ENCODE results near the gene TPCN2.

The TPCN2 gene

DNA sequence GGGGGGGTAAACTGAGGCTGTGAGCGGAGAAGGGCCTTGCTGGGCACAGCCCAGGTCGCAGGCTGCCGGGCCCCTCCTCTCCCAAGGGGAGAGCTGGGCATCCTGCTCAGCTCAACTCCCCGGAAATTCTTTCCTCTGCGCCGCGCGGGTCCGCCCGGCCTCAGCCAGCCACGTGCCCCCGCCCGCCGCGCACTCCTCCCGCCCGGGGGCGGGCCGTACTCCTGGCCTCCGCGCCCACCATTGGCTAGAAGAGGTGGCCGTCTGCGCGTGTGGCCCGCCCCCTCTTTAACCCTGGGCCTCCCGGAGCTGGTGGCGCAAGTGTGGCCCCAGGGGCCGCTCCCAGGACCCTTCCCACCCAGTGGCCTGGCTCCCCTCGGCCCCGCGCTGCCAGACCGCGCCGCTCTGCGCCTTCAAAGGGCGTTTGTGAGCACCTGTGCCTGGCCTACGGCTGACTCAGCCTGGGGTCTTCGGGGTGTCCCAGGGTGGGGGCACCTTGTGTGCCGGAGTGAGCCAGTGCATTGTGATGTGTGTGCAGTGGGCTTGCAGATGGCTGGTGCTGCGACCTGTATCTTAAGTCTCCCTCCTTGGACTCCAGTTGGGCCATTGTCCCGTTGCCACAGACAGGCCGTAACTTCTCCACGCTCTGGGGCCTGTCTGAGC lies 37.6 kb upstream of the TPCN2 start:
- TF ChIP-seq CTCF (IDR thresholded peaks at IDR 0.05; ENCODE audit: low read depth, low read length, missing control alignments): no peak
- peak overlapping the region; percentile 74 for H3K4me3 ChIP-seq (replicated peaks; ENCODE audit: low read depth, low read length)
- DNase-seq (ENCODE audit: extremely low read depth, low read depth): no peak

GRCh38 chr11:69011624-69012091 lies 37.1 kb upstream of the TPCN2 start:
- DNase-seq (ENCODE audit: extremely low read depth, low read depth): no peak
- peak overlapping the region; percentile 74 for H3K4me3 ChIP-seq (replicated peaks; ENCODE audit: low read depth, low read length)
- TF ChIP-seq CTCF (IDR thresholded peaks at IDR 0.05; ENCODE audit: low read depth, low read length, missing control alignments): no peak

DNA sequence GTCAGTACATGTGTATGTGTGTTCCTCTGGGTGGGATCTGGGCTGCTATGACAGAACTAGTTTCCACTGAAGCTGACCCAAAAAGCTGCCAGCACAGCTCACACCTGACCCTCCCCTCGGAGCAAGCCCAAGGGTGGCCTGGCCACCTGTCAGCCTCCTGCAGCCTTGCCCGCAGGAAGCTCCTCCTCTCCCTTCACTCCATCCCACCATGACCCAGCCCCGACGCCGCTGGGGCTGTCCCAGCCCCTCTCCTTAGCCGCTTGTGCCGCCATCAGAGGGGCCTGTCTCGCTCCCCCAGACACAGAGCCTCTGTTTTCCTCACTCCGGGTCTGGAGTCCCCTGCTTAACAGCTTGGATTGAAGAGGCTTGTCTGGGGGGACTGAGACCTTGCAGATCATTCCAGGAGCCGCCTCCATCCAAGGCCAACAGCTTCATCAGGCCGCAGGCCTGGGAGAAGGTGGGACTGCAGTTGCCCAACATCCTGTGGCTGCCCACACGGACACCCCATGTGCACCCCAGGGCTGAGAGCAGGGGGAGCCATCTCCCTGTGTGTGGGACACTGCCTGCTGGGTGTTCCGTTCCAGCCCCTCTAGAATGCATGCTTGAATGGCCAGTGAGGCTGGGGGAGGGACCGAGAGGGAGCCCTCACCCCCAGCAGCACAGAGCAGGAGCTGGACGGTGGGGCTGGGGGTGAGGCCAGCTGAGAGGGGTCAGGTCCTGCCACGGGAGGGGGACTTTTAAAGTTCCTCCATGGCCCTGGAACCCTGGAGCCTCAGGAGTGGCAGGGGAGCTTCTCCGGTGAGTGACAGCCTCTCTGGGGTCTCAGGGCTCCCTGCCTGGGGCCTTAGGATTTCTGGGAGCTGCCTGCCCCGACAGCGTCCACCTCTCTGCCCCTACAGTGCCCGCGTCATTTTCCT lies 36.4 kb upstream of the TPCN2 start:
- DNase-seq (ENCODE audit: extremely low read depth, low read depth): peak; percentile 55
- peak overlapping the region; percentile 74 for H3K4me3 ChIP-seq (replicated peaks; ENCODE audit: low read depth, low read length)
- no peak for TF ChIP-seq CTCF (IDR thresholded peaks at IDR 0.05; ENCODE audit: low read depth, low read length, missing control alignments)

DNA sequence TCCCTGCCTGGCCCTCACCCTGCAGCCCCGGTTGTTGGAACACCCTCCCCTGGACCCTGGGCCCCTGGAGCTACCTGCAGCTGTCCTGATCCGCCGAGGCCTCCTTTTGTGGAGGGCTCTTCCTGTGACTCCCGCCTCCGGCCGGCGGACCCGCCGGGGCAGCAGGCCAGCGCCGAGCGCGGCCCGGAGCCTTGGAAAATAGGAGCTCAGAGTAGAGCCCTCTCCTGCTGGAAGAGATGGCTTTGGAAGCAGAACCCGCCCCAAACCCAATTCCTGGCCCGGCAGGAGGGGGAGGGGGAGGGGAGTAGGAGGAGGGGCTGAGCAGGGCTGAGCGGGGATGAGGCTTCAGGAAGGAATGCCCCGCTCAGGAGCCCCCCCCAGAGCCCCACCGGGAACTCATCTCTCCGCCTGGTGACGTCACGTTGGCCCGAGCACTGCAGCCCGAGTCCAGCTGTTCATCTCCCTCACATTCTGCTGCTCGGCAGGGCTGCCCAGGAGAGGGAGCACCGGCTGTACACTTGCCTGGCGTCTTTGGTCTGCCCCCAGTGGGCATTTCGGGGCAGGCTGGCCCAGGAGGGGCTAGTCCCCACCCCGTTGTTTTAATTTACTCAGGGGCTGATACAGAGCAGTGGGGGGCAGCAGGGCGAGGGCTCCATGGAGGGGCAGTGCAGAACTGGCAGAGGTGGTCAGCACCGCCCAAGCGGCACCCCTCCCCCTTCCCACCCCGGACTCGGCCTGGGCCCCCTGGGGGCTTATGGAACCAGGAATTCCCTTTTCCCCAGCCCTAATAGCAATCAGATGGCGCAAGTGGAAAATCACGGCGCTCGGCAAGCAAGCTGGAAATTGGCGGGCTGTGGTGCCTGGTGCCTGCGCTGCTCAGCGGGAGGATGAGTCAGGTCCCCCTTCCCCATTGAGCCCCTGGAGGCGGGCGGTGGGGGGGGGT lies 35.5 kb upstream of the TPCN2 start, which contains the start of gene MRGPRF:
MRGPRF (minus strand) TSS at position 238 of the 943 bp plus-strand sequence. CDS start 3,345 bp downstream, outside the sequence.
- peak; percentile 78 for TF ChIP-seq CTCF (IDR thresholded peaks at IDR 0.05; ENCODE audit: low read depth, low read length, missing control alignments)
- DNase-seq (ENCODE audit: extremely low read depth, low read depth): peak; percentile 86
- H3K4me3 ChIP-seq (replicated peaks; ENCODE audit: low read depth, low read length): peak within 1 kb of the TSS; percentile 74

GRCh38 chr11:69014084-69014851 lies 34.5 kb upstream of the TPCN2 start:
- TF ChIP-seq CTCF (IDR thresholded peaks at IDR 0.05; ENCODE audit: low read depth, low read length, missing control alignments): no peak
- H3K4me3 ChIP-seq (replicated peaks; ENCODE audit: low read depth, low read length): peak overlapping the region; percentile 74
- DNase-seq (ENCODE audit: extremely low read depth, low read depth): no peak
